Adipocyte (in vitro differentiated cells): Measurements from ENCODE around the gene PBX3.

ENCODE experiments used
- DNase-seq: peaks from one replicate; pipeline ENCODE4 v3.0.0-alpha.2; 2015; ENCODE audit warnings: low read depth
- H3K27me3 ChIP-seq: replicated peaks from 2 replicates; pipeline ENCODE4 v1.7.0; 2013; ENCODE audit warnings: mild to moderate bottlenecking, low read length, moderate library complexity; ENCODE audit not compliant: control insufficient read depth, insufficient read depth
- H3K36me3 ChIP-seq: 2 replicates; pipeline ENCODE4 v1.7.0; 2013; ENCODE audit warnings: low read length, mild to moderate bottlenecking, moderate library complexity; ENCODE audit not compliant: control insufficient read depth, insufficient read depth, severe bottlenecking
- H3K4me1 ChIP-seq: 2 replicates; pipeline ENCODE4 v1.7.0; 2013; ENCODE audit warnings: mild to moderate bottlenecking, low read length, moderate library complexity; ENCODE audit not compliant: control insufficient read depth, insufficient read depth
- H3K4me3 ChIP-seq: 2 replicates; pipeline ENCODE4 v1.7.0; 2013; ENCODE audit warnings: mild to moderate bottlenecking, low read length, moderate library complexity
- H3K9ac ChIP-seq: 2 replicates; pipeline ENCODE4 v1.7.0; 2013; ENCODE audit warnings: mild to moderate bottlenecking, low read length, moderate library complexity
- H3K9me3 ChIP-seq: 2 replicates; pipeline ENCODE4 v1.7.0; 2013; ENCODE audit warnings: mild to moderate bottlenecking, low read length, moderate library complexity; ENCODE audit not compliant: control insufficient read depth

Gene PBX3

GRCh38 chr9:125932012-125932411 lies 184.8 kb downstream of the PBX3 start:
- H3K4me3 ChIP-seq, result peak overlapping the region; percentile 35
- H3K36me3 ChIP-seq, result peaks cover 5% of the 10 kb centered on the region
- H3K9me3 ChIP-seq, result no peaks in the 10 kb centered on the region
- no peak overlapping the region for H3K9ac ChIP-seq
- peaks cover 15% of the 10 kb centered on the region for H3K4me1 ChIP-seq
- H3K27me3 ChIP-seq, result no peaks in the 10 kb centered on the region
- DNase-seq, result peak; percentile 80

GRCh38 chr9:125932746-125933455 lies 185.7 kb downstream of the PBX3 start:
- Histone ChIP-seq H3K9me3 (no peaks in the 10 kb centered on the region), H3K27me3 (no peaks in the 10 kb centered on the region), H3K4me3 (no peak overlapping the region), H3K9ac (no peak overlapping the region), H3K4me1 (peaks cover 15% of the 10 kb centered on the region), H3K36me3 (peaks cover 5% of the 10 kb centered on the region)
- no peak for DNase-seq

GRCh38 chr9:125942125-125942524 lies 195.0 kb downstream of the PBX3 start:
- no peaks in the 10 kb centered on the region for H3K4me1 ChIP-seq
- H3K36me3 ChIP-seq, result peaks cover 6% of the 10 kb centered on the region
- no peaks in the 10 kb centered on the region for H3K27me3 ChIP-seq
- H3K9me3 ChIP-seq, result peaks cover 5% of the 10 kb centered on the region
- no peak overlapping the region for H3K9ac ChIP-seq
- no peak overlapping the region for H3K4me3 ChIP-seq
- DNase-seq, result no peak

- H3K27me3 ChIP-seq, result no peaks in the 10 kb centered on the region
- no peaks in the 10 kb centered on the region for H3K4me1 ChIP-seq
- no peak overlapping the region for H3K9ac ChIP-seq
- peaks cover 6% of the 10 kb centered on the region for H3K36me3 ChIP-seq
- H3K9me3 ChIP-seq, result peaks cover 5% of the 10 kb centered on the region
- DNase-seq, result no peak
- no peak overlapping the region for H3K4me3 ChIP-seq
These were observed 196.7 kb downstream of the PBX3 start for GRCh38 chr9:125943831-125944230.

- Histone ChIP-seq H3K36me3 (peaks cover 6% of the 10 kb centered on the region), H3K4me1 (no peaks in the 10 kb centered on the region), H3K4me3 (no peak overlapping the region), H3K9me3 (peaks cover 5% of the 10 kb centered on the region), H3K9ac (no peak overlapping the region), H3K27me3 (no peaks in the 10 kb centered on the region)
- no peak for DNase-seq
These were observed 199.2 kb downstream of the PBX3 start for GRCh38 chr9:125946397-125946796.

- Histone ChIP-seq H3K27me3 (no peaks in the 10 kb centered on the region), H3K4me1 (no peaks in the 10 kb centered on the region), H3K9ac (no peak overlapping the region), H3K36me3 (peaks cover 6% of the 10 kb centered on the region), H3K4me3 (no peak overlapping the region), H3K9me3 (peaks cover 5% of the 10 kb centered on the region)
- peak; percentile 8 for DNase-seq
These were observed 201.9 kb downstream of the PBX3 start for GRCh38 chr9:125948887-125949596.

- Histone ChIP-seq H3K27me3 (no peaks in the 10 kb centered on the region), H3K4me1 (no peaks in the 10 kb centered on the region), H3K9ac (no peak overlapping the region), H3K4me3 (no peak overlapping the region), H3K9me3 (peaks cover 5% of the 10 kb centered on the region), H3K36me3 (peaks cover 6% of the 10 kb centered on the region)
- DNase-seq, result no peak
These were observed 202.7 kb downstream of the PBX3 start for GRCh38 chr9:125949703-125950460.

GRCh38 chr9:125950880-125951471 lies 203.8 kb downstream of the PBX3 start:
- Histone ChIP-seq H3K4me3 (no peak overlapping the region), H3K36me3 (peaks cover 3% of the 10 kb centered on the region), H3K27me3 (no peaks in the 10 kb centered on the region), H3K9me3 (peaks cover 3% of the 10 kb centered on the region), H3K4me1 (no peaks in the 10 kb centered on the region), H3K9ac (no peak overlapping the region)
- no peak for DNase-seq

- no peaks in the 10 kb centered on the region for H3K4me1 ChIP-seq
- H3K27me3 ChIP-seq, result no peaks in the 10 kb centered on the region
- no peak overlapping the region for H3K4me3 ChIP-seq
- no peaks in the 10 kb centered on the region for H3K36me3 ChIP-seq
- H3K9me3 ChIP-seq, result no peaks in the 10 kb centered on the region
- no peak for DNase-seq
- H3K9ac ChIP-seq, result no peak overlapping the region
These were observed 206.3 kb downstream of the PBX3 start for GRCh38 chr9:125953314-125954019.

- Histone ChIP-seq H3K9ac (no peak overlapping the region), H3K27me3 (no peaks in the 10 kb centered on the region), H3K36me3 (no peaks in the 10 kb centered on the region), H3K4me1 (peaks cover 5% of the 10 kb centered on the region), H3K4me3 (no peak overlapping the region), H3K9me3 (no peaks in the 10 kb centered on the region)
- DNase-seq, result no peak
These were observed 208.9 kb downstream of the PBX3 start for GRCh38 chr9:125956102-125956501.
